GM23338 (cell line): ENCODE measurements around the gene RNLS. TPM values are rescaled to one million over a fixed set of nuclear protein-coding genes. Genes with fewer than 3 reads are reported as not detected.

Source experiments
- ATAC-seq: fragments of 200-7000 bp; cut with Tn5 transposase; 3 replicates; pipeline ENCODE4 v1.9.1; 2020
- DNase-seq: peaks from one replicate; pipeline ENCODE4 v3.0.0-alpha.2; 2015; ENCODE audit warnings: low spot score
- H2AFZ ChIP-seq: fragments of 200-600 bp; sonication (generic); 2 replicates; pipeline ENCODE4 v1.8.0; 2016; ENCODE audit warnings: antibody characterized with exemption, mild to moderate bottlenecking, moderate library complexity
- H3F3A ChIP-seq: fragments of 200-600 bp; sonication (generic); replicated peaks from 2 replicates; pipeline ENCODE4 v1.8.0; 2017; ENCODE audit warnings: antibody characterized with exemption, mixed run types, low read depth
- H3K27ac ChIP-seq: fragments of 200-600 bp; sonication (generic); 2 replicates; pipeline ENCODE4 v1.6.1; 2016; ENCODE audit warnings: low read depth
- H3K27me3 ChIP-seq: fragments of 200-600 bp; sonication (generic); 2 replicates; pipeline ENCODE4 v1.8.0; 2016; ENCODE audit warnings: mild to moderate bottlenecking, mixed run types, moderate library complexity; ENCODE audit not compliant: insufficient read depth
- H3K36me3 ChIP-seq: fragments of 200-600 bp; sonication (generic); 2 replicates; pipeline ENCODE4 v1.8.0; 2016; ENCODE audit warnings: mild to moderate bottlenecking; ENCODE audit not compliant: insufficient read depth
- H3K4me1 ChIP-seq: fragments of 200-600 bp; sonication (generic); 2 replicates; pipeline ENCODE4 v1.8.0; 2016; ENCODE audit warnings: mild to moderate bottlenecking, moderate library complexity; ENCODE audit not compliant: insufficient read depth
- H3K4me2 ChIP-seq: fragments of 200-600 bp; sonication (generic); 2 replicates; pipeline ENCODE4 v1.7.1; 2017; ENCODE audit warnings: mixed run types
- H3K4me3 ChIP-seq: fragments of 200-600 bp; sonication (generic); 2 replicates; pipeline ENCODE4 v1.6.1; 2016; ENCODE audit warnings: mixed run types
- H3K79me2 ChIP-seq: fragments of 200-600 bp; sonication (generic); replicated peaks from 2 replicates; pipeline ENCODE4 v1.8.0; 2017; ENCODE audit warnings: mild to moderate bottlenecking; ENCODE audit not compliant: insufficient read depth
- H3K9me2 ChIP-seq: fragments of 200-600 bp; sonication (generic); 2 replicates; pipeline ENCODE4 v1.8.0; 2017; ENCODE audit not compliant: insufficient read depth
- H4K20me1 ChIP-seq: fragments of 200-600 bp; sonication (generic); replicated peaks from 2 replicates; pipeline ENCODE4 v1.8.0; 2017; ENCODE audit warnings: mild to moderate bottlenecking; ENCODE audit not compliant: insufficient read depth
- H3K27ac Mint-ChIP-seq: 2 replicates; pipeline ENCODE4 v1.8.0; 2020; ENCODE audit warnings: inconsistent platforms, mild to moderate bottlenecking, moderate library complexity, mixed read lengths
- H3K27me3 Mint-ChIP-seq: 3 replicates; pipeline ENCODE4 v1.8.0; 2022; ENCODE audit warnings: low read depth, mild to moderate bottlenecking, moderate library complexity, mixed read lengths, inconsistent platforms; ENCODE audit not compliant: insufficient read depth, poor library complexity
- H3K36me3 Mint-ChIP-seq: 3 replicates; pipeline ENCODE4 v1.8.0; 2021; ENCODE audit warnings: low read depth, mild to moderate bottlenecking, inconsistent platforms, moderate library complexity, mixed read lengths
- H3K4me1 Mint-ChIP-seq: 3 replicates; pipeline ENCODE4 v1.8.0; 2020; ENCODE audit warnings: mild to moderate bottlenecking, inconsistent platforms, mixed read lengths
- H3K4me3 Mint-ChIP-seq: 3 replicates; pipeline ENCODE4 v1.8.0; 2021; ENCODE audit warnings: moderate library complexity, mild to moderate bottlenecking, inconsistent platforms, mixed read lengths
- H3K9me3 Mint-ChIP-seq: 3 replicates; pipeline ENCODE4 v1.8.0; 2020; ENCODE audit warnings: moderate library complexity, mild to moderate bottlenecking, inconsistent platforms, mixed read lengths
- CTCF ChIP-seq, 2 experiments: fragments of 200-600 bp in 1 of 2; sonication (generic) in 1 of 2; conservative IDR thresholded peaks; 2 replicates each; pipeline versions ENCODE4 v1.5.1 to v1.6.1; 2016 to 2017; ENCODE audit warnings: antibody characterized with exemption in 2 of 2, low read depth in 2 of 2, mild to moderate bottlenecking in 2 of 2, moderate library complexity in 1 of 2
- EZH2 ChIP-seq: fragments of 200-600 bp; sonication (generic); IDR thresholded peaks from one replicate; pipeline ENCODE4 v1.8.0; 2017; ENCODE audit warnings: antibody characterized with exemption, mild to moderate bottlenecking, low read depth; ENCODE audit not compliant: unreplicated experiment
- EZH2phosphoT487 ChIP-seq: fragments of 200-600 bp; sonication (generic); IDR thresholded peaks from one replicate; pipeline ENCODE4 v1.8.1; 2018; ENCODE audit warnings: antibody characterized with exemption; ENCODE audit not compliant: unreplicated experiment
- JUNB ChIP-seq: IDR thresholded peaks from one replicate; pipeline ENCODE4 v1.6.1; 2016; ENCODE audit warnings: antibody characterized with exemption; ENCODE audit not compliant: unreplicated experiment
- NANOG ChIP-seq: IDR thresholded peaks from 2 replicates; pipeline ENCODE4 v1.6.1; 2016; ENCODE audit warnings: antibody characterized with exemption, borderline replicate concordance
- POLR2AphosphoS5 ChIP-seq: IDR thresholded peaks from 2 replicates; pipeline ENCODE4 v1.6.1; 2016; ENCODE audit warnings: antibody characterized with exemption, low read depth
- REST ChIP-seq: IDR thresholded peaks from one replicate; pipeline ENCODE4 v1.6.1; 2018; ENCODE audit warnings: antibody characterized with exemption; ENCODE audit not compliant: unreplicated experiment
- STAT1 ChIP-seq: IDR thresholded peaks from one replicate; pipeline ENCODE4 v1.6.1; 2016; ENCODE audit warnings: antibody characterized with exemption; ENCODE audit not compliant: unreplicated experiment
- ZNF114 ChIP-seq: fragments of 250-450 bp; sonication (Bioruptor Pico); IDR thresholded peaks from 2 replicates; pipeline ENCODE4 v1.5.0; 2020; ENCODE audit warnings: mild to moderate bottlenecking, moderate library complexity
- ZNF331 ChIP-seq: fragments of 250-450 bp; sonication (Bioruptor Pico); IDR thresholded peaks from 2 replicates; pipeline ENCODE4 v1.5.0; 2020; ENCODE audit warnings: low read depth, mild to moderate bottlenecking, moderate library complexity
- ZNF462 ChIP-seq: fragments of 250-450 bp; sonication (Bioruptor Pico); IDR thresholded peaks from 2 replicates; pipeline ENCODE4 v1.5.0; 2020; ENCODE audit warnings: mild to moderate bottlenecking, moderate library complexity
- polyA plus RNA-seq: library from polyadenylated mRNA; unstranded; fragments of >200 nt; fragmentation: Nextera tagmentation; extraction: Ambion mirVana; gene quantifications from 2 replicates; pipeline ENCODE4 v1.2.1, GENCODE V29; 2016
- total RNA-seq: library from RNA; depleted of rRNA; stranded (reverse); fragments of >200 nt; shearing (Covaris generic); gene quantifications from 2 replicates; pipeline ENCODE4 v1.2.3, GENCODE V29; 2014
- TF ChIP-seq, protein P1 (sequence below): IDR thresholded peaks from 2 replicates; pipeline ENCODE4 v1.6.1; 2016; ENCODE audit warnings: antibody characterized with exemption

The RNLS gene
- total and polyA plus RNA-seq, 2 experiments from 2014 or later, result 8.8 to 15.2 TPM

GRCh38 chr10:88289342-88289741 lies 293.8 kb downstream of the RNLS start:
- no peaks in the 10 kb centered on the region for H3K9me2 ChIP-seq
- H3K27ac ChIP-seq, result no peak overlapping the region
- Mint-ChIP-seq H3K4me1 (no peaks in the 10 kb centered on the region), H3K27me3 (no peaks in the 10 kb centered on the region), H3K36me3 (no peaks in the 10 kb centered on the region), H3K27ac (no peak overlapping the region), H3K4me3 (no peak overlapping the region), H3K9me3 (no peaks in the 10 kb centered on the region)
- no peak overlapping the region for H2AFZ ChIP-seq
- H3F3A ChIP-seq, result no peaks in the 10 kb centered on the region
- no peaks in the 10 kb centered on the region for H4K20me1 ChIP-seq
- H3K4me1 ChIP-seq, result no peaks in the 10 kb centered on the region
- ATAC-seq (no peak), DNase-seq (no peak)
- H3K36me3 ChIP-seq, result no peaks in the 10 kb centered on the region
- H3K79me2 ChIP-seq, result no peaks in the 10 kb centered on the region
- no peak overlapping the region for H3K4me3 ChIP-seq
- H3K4me2 ChIP-seq, result no peak overlapping the region
- TF ChIP-seq ZNF331 (CRISPR knock-in tag), result no peak
- TF ChIP-seq, protein P1, sequence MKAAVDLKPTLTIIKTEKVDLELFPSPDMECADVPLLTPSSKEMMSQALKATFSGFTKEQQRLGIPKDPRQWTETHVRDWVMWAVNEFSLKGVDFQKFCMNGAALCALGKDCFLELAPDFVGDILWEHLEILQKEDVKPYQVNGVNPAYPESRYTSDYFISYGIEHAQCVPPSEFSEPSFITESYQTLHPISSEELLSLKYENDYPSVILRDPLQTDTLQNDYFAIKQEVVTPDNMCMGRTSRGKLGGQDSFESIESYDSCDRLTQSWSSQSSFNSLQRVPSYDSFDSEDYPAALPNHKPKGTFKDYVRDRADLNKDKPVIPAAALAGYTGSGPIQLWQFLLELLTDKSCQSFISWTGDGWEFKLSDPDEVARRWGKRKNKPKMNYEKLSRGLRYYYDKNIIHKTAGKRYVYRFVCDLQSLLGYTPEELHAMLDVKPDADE, result no peak
- no peak for TF ChIP-seq ZNF114 (CRISPR knock-in tag)
- TF ChIP-seq EZH2, result no peak
- TF ChIP-seq EZH2phosphoT487, result no peak
- no peak for TF ChIP-seq NANOG
- no peak for TF ChIP-seq CTCF (conservative IDR thresholded peaks at IDR 0.05; ENCODE audit: low read depth in 2 of 2)
- TF ChIP-seq REST, result no peak
- no peak for TF ChIP-seq STAT1
- TF ChIP-seq POLR2AphosphoS5, result no peak
- TF ChIP-seq ZNF462 (CRISPR knock-in tag), result no peak
- no peak for TF ChIP-seq JUNB
- no peaks in the 10 kb centered on the region for H3K27me3 ChIP-seq
